Caki2 (cell line): ENCODE data around the gene DPYD. TPM values are rescaled to one million over a fixed set of nuclear protein-coding genes. Genes with fewer than 3 reads are reported as not detected.

Source experiments
- DNase-seq: peaks from one replicate; pipeline ENCODE4 v3.0.0-alpha.2; 2015; ENCODE audit warnings: low read depth
- in situ Hi-C: cut with HindIII; loops from 2 replicates; pipeline ENCODE4 v1.10.0; 2016; ENCODE audit warnings: low sequenced_read_pairs, low pct_unique_long_range_greater_than_20kb, mixed read lengths
- total RNA-seq: library from RNA; depleted of rRNA; stranded (reverse); fragments of >200 nt; shearing (Covaris generic); gene quantifications from 2 replicates; pipeline ENCODE4 v1.2.3, GENCODE V29; 2014; ENCODE audit warnings: low replicate concordance

The DPYD gene
- total RNA-seq, 1 experiment from 2014 or later = 2.2 TPM

- in situ Hi-C loops = no loop called here
- DNase-seq = no peak
Measured at GRCh38 chr1:97911266-97912215, 9.3 kb downstream of the DPYD start.

- in situ Hi-C loops = no loop called here
- DNase-seq = no peak
Measured at GRCh38 chr1:97909266-97909665, 11.6 kb downstream of the DPYD start.

- in situ Hi-C loops = no loop called here
- no peak for DNase-seq
Measured at GRCh38 chr1:97907886-97908285, 12.9 kb downstream of the DPYD start.

- in situ Hi-C loops = no loop called here
Measured at GRCh38 chr1:97906567-97907241, 14.1 kb downstream of the DPYD start.

GRCh38 chr1:97905141-97905940 is 15.5 kb downstream of the DPYD start:
- in situ Hi-C loops = no loop called here

More at GRCh38 chr1:97906567-97907241, 14.1 kb downstream of the DPYD start:
- DNase-seq = peak; percentile 44

GRCh38 chr1:97904534-97904933 is 16.3 kb downstream of the DPYD start:
- no peak for DNase-seq
- in situ Hi-C loops = no loop called here

More at GRCh38 chr1:97905141-97905940, 15.5 kb downstream of the DPYD start:
- no peak for DNase-seq

GRCh38 chr1:97903626-97904025 is 17.2 kb downstream of the DPYD start:
- in situ Hi-C loops = no loop called here
- no peak for DNase-seq

GRCh38 chr1:97902067-97902466 is 18.8 kb downstream of the DPYD start:
- DNase-seq = no peak
- in situ Hi-C loops = no loop called here

- no peak for DNase-seq
- in situ Hi-C loops = no loop called here
Measured at GRCh38 chr1:97901017-97901658, 19.7 kb downstream of the DPYD start.

- peak; percentile 65 for DNase-seq
- in situ Hi-C loops = no loop called here
Measured at GRCh38 chr1:97898948-97899347, 21.9 kb downstream of the DPYD start.

- no peak for DNase-seq
- in situ Hi-C loops = no loop called here
Measured at GRCh38 chr1:97895278-97895677, 25.6 kb downstream of the DPYD start.

GRCh38 chr1:97893844-97894243 is 27.0 kb downstream of the DPYD start:
- in situ Hi-C loops = no loop called here
- DNase-seq = no peak

GRCh38 chr1:97886199-97886598 is 34.6 kb downstream of the DPYD start:
- DNase-seq = no peak
- in situ Hi-C loops = no loop called here

- no peak for DNase-seq
- in situ Hi-C loops = no loop called here
Measured at GRCh38 chr1:97883823-97884222, 37.0 kb downstream of the DPYD start.

- DNase-seq = no peak
- in situ Hi-C loops = no loop called here
Measured at GRCh38 chr1:97877307-97877706, 43.5 kb downstream of the DPYD start.

GRCh38 chr1:97875996-97876395 is 44.8 kb downstream of the DPYD start:
- in situ Hi-C loops = no loop called here
- no peak for DNase-seq

- DNase-seq = no peak
- in situ Hi-C loops = no loop called here
Measured at GRCh38 chr1:97870589-97870988, 50.2 kb downstream of the DPYD start.

GRCh38 chr1:97869441-97869840 is 51.4 kb downstream of the DPYD start:
- no peak for DNase-seq
- in situ Hi-C loops = no loop called here
